Left ventricle myocardium inferior (tissue), 1 donor: ENCODE data around the gene DPEP3. TPM values are rescaled to one million over a fixed set of nuclear protein-coding genes. Genes with fewer than 3 reads are reported as not detected.

Source experiments
- DNase-seq: peaks from one replicate; pipeline ENCODE4 v3.0.0-alpha.2; 2020
- H3K27ac ChIP-seq: fragments of 200-600 bp; replicated peaks from 2 replicates; pipeline ENCODE4 v1.8.0; 2021
- H3K27me3 ChIP-seq: fragments of 200-600 bp; 2 replicates; pipeline ENCODE4 v1.8.0; 2021; ENCODE audit warnings: low read depth
- H3K36me3 ChIP-seq: fragments of 200-600 bp; 2 replicates; pipeline ENCODE4 v1.8.0; 2021
- H3K4me1 ChIP-seq: fragments of 200-600 bp; 2 replicates; pipeline ENCODE4 v1.8.0; 2021
- H3K4me3 ChIP-seq: fragments of 200-600 bp; 2 replicates; pipeline ENCODE4 v1.8.0; 2021; ENCODE audit warnings: mild to moderate bottlenecking, moderate library complexity
- H3K9me3 ChIP-seq: fragments of 200-600 bp; replicated peaks from 2 replicates; pipeline ENCODE4 v1.8.0; 2021
- CTCF ChIP-seq: fragments of 200-600 bp; IDR thresholded peaks from 2 replicates; pipeline ENCODE4 v1.8.0; 2021; ENCODE audit warnings: antibody characterized with exemption, mild to moderate bottlenecking, borderline replicate concordance
- intact Hi-C: fragments of 100-400 bp; cut with micrococcal nuclease; formaldehyde crosslinking; loops from one replicate; pipeline ENCODE4 v1.11.0; 2022
- total RNA-seq: library from RNA; stranded (reverse); fragmentation: NEBNext Ultra II Directional; extraction: Animal tissue kit (Norgen Biotek cat#: 25700); gene quantifications from one replicate; pipeline ENCODE4 v1.2.1, GENCODE V29; 2021
- donor health status: DM: no; HTN: yes; CAD: no; lungs with severe emphysema.

Gene DPEP3
- total RNA-seq, 1 donor from 2014 or later: not detected

GRCh38 chr16:67943256-67943618 lies 37.1 kb downstream of the DPEP3 start:
- H3K27ac ChIP-seq: peak overlapping the region; percentile 80
- no peak overlapping the region for H3K4me3 ChIP-seq
- TF ChIP-seq CTCF: no peak
- peaks cover 85% of the 10 kb centered on the region for H3K4me1 ChIP-seq
- peaks cover 81% of the 10 kb centered on the region for H3K36me3 ChIP-seq
- intact Hi-C loops: no loop called here
- H3K9me3 ChIP-seq: no peaks in the 10 kb centered on the region
- no peak for DNase-seq
- H3K27me3 ChIP-seq: no peaks in the 10 kb centered on the region

GRCh38 chr16:67942510-67943255 lies 37.6 kb downstream of the DPEP3 start:
- H3K36me3 ChIP-seq: peaks cover 75% of the 10 kb centered on the region
- no peak for DNase-seq

DNA sequence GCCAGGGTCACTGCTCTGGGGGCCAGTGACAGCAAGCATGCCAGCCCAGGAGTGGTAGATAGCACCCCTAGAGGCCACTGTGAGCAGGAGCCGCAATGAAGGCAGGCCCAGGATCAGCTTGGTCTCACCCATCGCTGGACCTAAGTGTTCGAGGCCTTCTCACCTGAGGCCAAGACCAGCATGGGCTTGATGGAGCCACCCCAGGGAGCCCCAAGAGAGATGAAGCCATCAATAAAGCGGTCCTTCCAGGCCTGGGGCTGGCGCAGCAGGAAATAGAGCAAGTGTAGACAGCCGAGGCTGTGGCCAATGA lies 38.1 kb downstream of the DPEP3 start:
- Histone ChIP-seq H3K27me3 (no peaks in the 10 kb centered on the region), H3K4me1 (peaks cover 80% of the 10 kb centered on the region), H3K9me3 (no peaks in the 10 kb centered on the region), H3K27ac (peak overlapping the region; percentile 80), H3K36me3 (peaks cover 70% of the 10 kb centered on the region), H3K4me3 (no peak overlapping the region)
- no peak for DNase-seq
- intact Hi-C loops: no loop called here
- peak; percentile 71 for TF ChIP-seq CTCF

More at GRCh38 chr16:67942510-67943255, 37.6 kb downstream of the DPEP3 start:
- Histone ChIP-seq H3K27ac (peak overlapping the region; percentile 80), H3K4me1 (peaks cover 80% of the 10 kb centered on the region), H3K27me3 (no peaks in the 10 kb centered on the region), H3K9me3 (no peaks in the 10 kb centered on the region), H3K4me3 (no peak overlapping the region)
- intact Hi-C loops: no loop called here
- no peak for TF ChIP-seq CTCF

DNA sequence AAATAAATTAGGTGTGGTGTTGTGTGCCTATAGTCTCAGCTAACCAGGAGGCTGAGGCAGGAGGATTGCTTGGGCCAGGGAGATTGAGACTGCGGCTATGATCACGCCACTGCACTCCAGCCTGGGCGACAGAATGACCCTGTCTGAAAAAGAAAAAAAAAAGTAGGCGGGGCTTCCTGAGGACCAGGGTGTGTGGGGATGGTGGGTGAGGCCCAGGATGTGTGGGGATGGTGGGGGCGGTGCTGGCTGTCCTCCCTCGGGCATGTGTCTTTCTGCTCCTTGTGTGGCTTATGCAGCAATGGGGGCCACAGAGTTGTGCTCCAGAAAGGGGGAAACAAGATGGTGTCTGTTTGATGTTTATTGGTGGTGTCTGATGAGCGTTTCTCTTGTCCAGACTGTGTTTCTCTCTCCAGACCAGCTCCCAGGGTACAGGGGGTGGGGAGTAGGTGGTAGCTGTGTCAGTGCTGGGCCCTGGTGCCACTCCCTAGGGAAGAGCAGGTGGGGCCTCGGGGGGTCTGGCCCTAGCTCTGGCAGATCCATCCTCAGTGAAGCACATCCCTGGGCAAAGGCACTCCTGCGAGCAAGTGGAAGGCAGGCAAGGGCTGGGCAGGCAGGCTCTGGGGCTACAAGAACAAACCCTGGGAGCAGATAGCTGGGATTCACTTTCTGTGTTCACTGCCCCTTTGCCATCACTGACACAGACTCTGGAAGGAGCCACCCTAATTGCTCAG lies 38.7 kb downstream of the DPEP3 start:
- intact Hi-C loops: no loop called here
- peaks cover 80% of the 10 kb centered on the region for H3K4me1 ChIP-seq
- no peak for DNase-seq

More for the DNA sequence above, 38.7 kb downstream of the DPEP3 start:
- Histone ChIP-seq H3K4me3 (no peak overlapping the region), H3K36me3 (peaks cover 65% of the 10 kb centered on the region), H3K27me3 (no peaks in the 10 kb centered on the region), H3K9me3 (no peaks in the 10 kb centered on the region), H3K27ac (peak overlapping the region; percentile 80)
- no peak for TF ChIP-seq CTCF
